Brain pericyte (primary cell): Measurements from ENCODE around the gene RASD2.
A peak's percentile ranks its signal among the peaks of the same experiment; 100 is the strongest.

Experiments
- DNase-seq: peaks from one replicate; pipeline ENCODE4 v3.0.0-alpha.2; 2012; ENCODE audit warnings: low read depth, low spot score

RASD2 gene

GRCh38 chr22:35559354-35560005, 18.8 kb downstream of the RASD2 start:
- no peak for DNase-seq

GRCh38 chr22:35560366-35560765, 19.7 kb downstream of the RASD2 start:
- DNase-seq: no peak

GRCh38 chr22:35560824-35561223, 20.2 kb downstream of the RASD2 start:
- no peak for DNase-seq

GRCh38 chr22:35561796-35562526, 21.3 kb downstream of the RASD2 start:
- DNase-seq: no peak

- DNase-seq: no peak
These were observed 22.6 kb downstream of the RASD2 start for GRCh38 chr22:35563211-35563610.

- DNase-seq: peak; percentile 79
These were observed 24.6 kb downstream of the RASD2 start for GRCh38 chr22:35564975-35565867.

GRCh38 chr22:35567351-35568141, 26.9 kb downstream of the RASD2 start:
- DNase-seq: no peak

- DNase-seq: no peak
These were observed 28.4 kb downstream of the RASD2 start for GRCh38 chr22:35568751-35569739.

- no peak for DNase-seq
These were observed 29.3 kb downstream of the RASD2 start for GRCh38 chr22:35569916-35570315.

GRCh38 chr22:35570686-35571194, 30.1 kb downstream of the RASD2 start:
- no peak for DNase-seq

- DNase-seq: no peak
These were observed 31.9 kb downstream of the RASD2 start for GRCh38 chr22:35572556-35572955.

GRCh38 chr22:35575116-35575748, 34.6 kb downstream of the RASD2 start:
- peak; percentile 60 for DNase-seq

GRCh38 chr22:35576671-35577070, 36.0 kb downstream of the RASD2 start:
- DNase-seq: no peak

GRCh38 chr22:35577799-35578659, 37.4 kb downstream of the RASD2 start:
- no peak for DNase-seq

GRCh38 chr22:35578836-35579575, 38.4 kb downstream of the RASD2 start:
- no peak for DNase-seq

GRCh38 chr22:35580351-35581022, 39.9 kb downstream of the RASD2 start:
- no peak for DNase-seq

- no peak for DNase-seq
These were observed 40.4 kb downstream of the RASD2 start for GRCh38 chr22:35581023-35581413.
